ENCODE results near the gene CNTNAP2.

Gene CNTNAP2

DNA sequence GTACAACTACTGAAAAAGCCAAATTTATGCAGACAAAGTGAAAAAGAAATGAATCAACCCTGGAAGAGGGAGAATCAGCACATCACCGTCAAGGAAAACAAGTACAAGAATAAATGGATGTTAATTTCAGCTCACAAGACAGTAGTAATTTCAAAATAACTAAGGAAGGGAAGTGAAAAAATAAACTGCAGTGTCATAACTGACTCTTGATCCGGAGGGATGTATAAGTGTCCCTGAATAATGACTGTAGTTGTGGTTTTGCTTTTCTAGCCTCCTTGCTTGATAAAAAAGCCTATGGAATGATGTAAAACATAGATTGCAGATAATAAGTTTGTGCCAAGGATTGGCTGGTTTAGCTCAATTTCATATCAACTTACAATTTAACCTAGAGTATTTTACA lies 1752.9 kb downstream of the CNTNAP2 start:
- no peak overlapping the region for H3K27ac ChIP-seq
- TF ChIP-seq, protein P1, sequence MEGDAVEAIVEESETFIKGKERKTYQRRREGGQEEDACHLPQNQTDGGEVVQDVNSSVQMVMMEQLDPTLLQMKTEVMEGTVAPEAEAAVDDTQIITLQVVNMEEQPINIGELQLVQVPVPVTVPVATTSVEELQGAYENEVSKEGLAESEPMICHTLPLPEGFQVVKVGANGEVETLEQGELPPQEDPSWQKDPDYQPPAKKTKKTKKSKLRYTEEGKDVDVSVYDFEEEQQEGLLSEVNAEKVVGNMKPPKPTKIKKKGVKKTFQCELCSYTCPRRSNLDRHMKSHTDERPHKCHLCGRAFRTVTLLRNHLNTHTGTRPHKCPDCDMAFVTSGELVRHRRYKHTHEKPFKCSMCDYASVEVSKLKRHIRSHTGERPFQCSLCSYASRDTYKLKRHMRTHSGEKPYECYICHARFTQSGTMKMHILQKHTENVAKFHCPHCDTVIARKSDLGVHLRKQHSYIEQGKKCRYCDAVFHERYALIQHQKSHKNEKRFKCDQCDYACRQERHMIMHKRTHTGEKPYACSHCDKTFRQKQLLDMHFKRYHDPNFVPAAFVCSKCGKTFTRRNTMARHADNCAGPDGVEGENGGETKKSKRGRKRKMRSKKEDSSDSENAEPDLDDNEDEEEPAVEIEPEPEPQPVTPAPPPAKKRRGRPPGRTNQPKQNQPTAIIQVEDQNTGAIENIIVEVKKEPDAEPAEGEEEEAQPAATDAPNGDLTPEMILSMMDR (conservative IDR thresholded peaks at IDR 0.05): no peak

DNA sequence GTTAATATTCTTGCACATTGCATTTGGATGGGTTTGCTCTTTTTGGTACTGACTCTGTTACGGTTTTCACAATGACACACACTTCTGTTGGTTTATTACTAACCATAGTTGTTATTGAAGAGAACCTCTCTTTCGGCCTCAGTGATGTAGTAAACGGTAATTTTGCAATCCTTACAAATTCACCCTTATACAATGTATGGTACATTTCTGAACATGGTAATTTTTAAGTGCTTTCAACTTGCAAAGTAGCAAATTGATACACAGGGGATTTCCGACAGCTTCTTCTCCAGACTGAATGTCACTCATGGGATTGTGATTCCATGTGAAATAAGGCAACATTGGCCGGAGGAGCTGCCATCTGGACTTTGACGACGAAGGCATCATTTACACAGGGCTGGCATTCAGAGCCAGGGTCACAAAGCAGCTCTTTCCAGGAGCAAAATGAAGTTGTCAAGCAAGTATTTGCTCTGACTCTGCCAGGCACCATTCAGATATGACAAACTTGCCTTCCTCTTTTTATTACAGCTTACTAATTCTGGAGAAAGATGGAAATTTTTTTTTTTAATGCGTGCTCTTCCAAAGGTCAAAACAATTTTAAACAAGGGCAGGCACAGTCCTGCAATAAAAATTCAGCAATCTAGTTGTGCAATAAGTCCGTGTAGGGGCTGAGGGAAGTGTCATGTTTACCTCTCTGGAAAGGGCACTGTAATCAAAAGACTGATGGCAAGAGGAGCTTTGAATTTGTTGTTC lies 1762.5 kb downstream of the CNTNAP2 start:
- TF ChIP-seq, protein P1 (conservative IDR thresholded peaks at IDR 0.05): no peak

DNA sequence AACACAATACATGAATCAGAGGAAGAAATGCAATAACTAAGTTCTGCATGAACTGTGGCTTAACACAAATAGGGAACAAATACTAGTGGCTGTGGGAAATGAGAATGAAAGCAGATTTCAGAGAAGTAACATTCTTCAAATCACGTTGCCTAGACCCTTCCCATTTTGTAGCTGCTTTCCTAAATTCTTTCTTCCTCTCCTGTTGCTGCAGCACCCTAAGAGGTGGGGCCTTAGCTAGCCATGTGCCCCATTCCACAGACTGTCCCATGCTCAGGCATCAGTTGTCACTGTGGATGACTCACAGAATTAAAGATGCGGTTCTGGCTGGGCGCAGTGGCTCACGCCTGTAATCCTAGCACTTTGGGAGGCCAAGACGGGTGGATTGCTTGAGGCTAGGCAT lies 1769.3 kb downstream of the CNTNAP2 start:
- no peak overlapping the region for H3K27ac ChIP-seq
- TF ChIP-seq, protein P1 (conservative IDR thresholded peaks at IDR 0.05): no peak

More for the DNA sequence above, 1762.5 kb downstream of the CNTNAP2 start:
- no peak overlapping the region for H3K27ac ChIP-seq

DNA sequence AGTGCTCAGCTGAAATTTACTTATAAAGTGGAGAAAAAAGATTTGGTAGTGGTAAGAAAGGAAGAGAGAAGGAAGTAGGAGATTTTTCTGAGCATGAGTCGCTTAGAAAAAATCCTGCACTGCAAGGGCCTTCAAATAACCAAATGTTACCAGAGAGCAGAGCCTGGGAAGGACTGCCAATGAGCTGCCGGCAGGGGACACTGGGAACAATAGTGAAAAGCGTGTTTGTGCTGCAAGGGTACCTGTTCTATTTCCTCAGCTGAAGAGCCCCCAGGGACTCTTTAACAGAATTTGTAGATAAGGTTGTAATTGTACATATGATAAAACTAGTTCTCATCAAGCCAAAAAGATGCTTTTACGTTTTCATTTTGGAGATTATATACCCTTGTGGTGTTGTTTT lies 1777.7 kb downstream of the CNTNAP2 start:
- TF ChIP-seq, protein P1 (conservative IDR thresholded peaks at IDR 0.05): no peak
- H3K27ac ChIP-seq: no peak overlapping the region

DNA sequence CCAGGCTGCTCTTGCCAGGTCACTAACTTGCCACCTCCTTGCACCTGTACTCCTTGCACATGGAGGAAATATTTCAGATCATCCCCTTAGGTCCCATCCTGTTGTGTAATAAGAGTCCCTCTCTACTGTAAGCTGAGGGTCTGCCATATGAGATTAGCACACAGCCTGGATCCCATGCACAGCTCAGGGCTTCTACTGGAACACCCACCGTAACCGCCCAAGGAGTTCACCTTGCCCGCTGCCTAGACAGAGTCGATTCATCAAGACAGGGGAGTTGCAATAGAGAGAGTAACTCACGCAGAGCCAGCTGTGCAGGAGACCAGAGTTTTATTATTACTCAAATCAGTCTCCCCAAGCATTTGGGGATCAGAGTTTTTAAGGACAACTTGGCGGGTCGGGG lies 1779.5 kb downstream of the CNTNAP2 start:
- TF ChIP-seq, protein P1 (conservative IDR thresholded peaks at IDR 0.05): no peak

DNA sequence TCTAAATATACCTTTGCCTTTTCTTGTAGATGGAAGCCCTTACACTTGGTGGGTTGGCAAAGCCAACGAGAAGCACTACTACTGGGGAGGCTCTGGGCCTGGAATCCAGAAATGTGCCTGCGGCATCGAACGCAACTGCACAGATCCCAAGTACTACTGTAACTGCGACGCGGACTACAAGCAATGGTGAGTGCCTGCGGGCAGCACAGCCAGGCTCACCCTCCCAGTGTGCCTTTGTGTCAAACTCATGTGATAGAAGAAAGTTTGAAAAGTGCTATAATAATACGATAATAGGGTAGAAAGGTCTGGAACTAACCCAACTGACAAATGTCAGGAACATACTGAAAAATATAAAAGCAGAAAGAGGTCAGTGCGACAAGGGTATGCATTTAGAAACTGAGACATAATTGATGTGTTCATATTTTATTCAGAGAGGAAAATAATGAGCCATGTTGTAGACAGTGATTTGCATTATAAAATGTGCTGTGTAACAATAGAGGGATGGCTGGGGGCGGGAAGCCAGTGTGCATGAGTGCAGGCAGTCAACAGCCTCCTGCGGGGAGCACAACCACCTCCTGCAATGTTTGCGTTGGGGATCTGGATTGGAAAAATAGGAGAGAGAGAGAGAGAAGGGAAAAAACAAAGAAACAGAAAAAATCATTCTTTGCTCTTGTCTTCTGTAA lies 1787.1 kb downstream of the CNTNAP2 start:
- no peak overlapping the region for H3K27ac ChIP-seq
- TF ChIP-seq, protein P1 (conservative IDR thresholded peaks at IDR 0.05): no peak

More for the DNA sequence above, 1779.5 kb downstream of the CNTNAP2 start:
- no peak overlapping the region for H3K27ac ChIP-seq

DNA sequence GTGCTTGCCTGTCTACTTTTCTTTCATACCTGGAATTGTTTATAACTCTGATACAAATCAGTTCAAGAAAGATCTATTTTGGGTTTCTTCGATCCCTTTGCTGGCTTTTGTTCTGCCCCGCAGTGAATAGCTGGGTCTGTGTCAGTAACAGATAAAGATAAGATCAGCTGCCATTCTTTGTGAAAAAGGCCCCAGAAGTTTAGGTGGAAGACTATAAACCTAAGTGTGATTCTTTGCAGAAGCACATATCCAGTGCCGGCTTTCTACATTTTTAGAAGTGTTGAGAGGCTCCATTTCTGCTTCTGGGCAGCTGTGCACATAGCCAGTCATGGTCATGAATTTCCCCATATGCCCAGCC lies 1787.6 kb downstream of the CNTNAP2 start:
- no peak overlapping the region for H3K27ac ChIP-seq
- TF ChIP-seq, protein P1 (conservative IDR thresholded peaks at IDR 0.05): no peak

All from VCaP (cell line).